HCT116 (cell line): Measurements from ENCODE around the gene HPRT1.
A peak's percentile ranks its signal among the peaks of the same experiment; 100 is the strongest.

Source experiments
- CEBPB ChIP-seq: IDR thresholded peaks from 2 replicates; pipeline ENCODE4 v1.6.1; 2012; ENCODE audit warnings: low read depth
- REST ChIP-seq: IDR thresholded peaks from 2 replicates; pipeline ENCODE4 v1.6.1; 2012; ENCODE audit warnings: low read depth
- SP1 ChIP-seq: IDR thresholded peaks from 2 replicates; pipeline ENCODE4 v1.6.1; 2012; ENCODE audit warnings: low read depth
- TF ChIP-seq, protein P1 (sequence below), 3 experiments: fragments of 200-600 bp in 1 of 3; sonication (generic) in 1 of 3; IDR thresholded peaks in 2 of 3; conservative IDR thresholded peaks in 1 of 3; 2 replicates each; pipeline ENCODE4 v1.5.1; 2012 to 2017; ENCODE audit warnings: low read depth in 2 of 3, low read length in 2 of 3, antibody characterized with exemption in 1 of 3, borderline replicate concordance in 1 of 3, control low read depth in 1 of 3, mild to moderate bottlenecking in 1 of 3, mixed read lengths in 1 of 3, mixed run types in 1 of 3, moderate library complexity in 1 of 3; ENCODE audit not compliant: insufficient read depth in 1 of 3
- TF ChIP-seq, protein P2 (sequence below): IDR thresholded peaks from 2 replicates; pipeline ENCODE4 v1.6.1; 2012

GRCh38 chrX:134460005-134460861, at the start of gene HPRT1:
- TF ChIP-seq REST (no peak), CEBPB (no peak), SP1 (0 out of 2 replicates have a peak, but pooled peaks have one; percentile 20)
- TF ChIP-seq, protein P1, sequence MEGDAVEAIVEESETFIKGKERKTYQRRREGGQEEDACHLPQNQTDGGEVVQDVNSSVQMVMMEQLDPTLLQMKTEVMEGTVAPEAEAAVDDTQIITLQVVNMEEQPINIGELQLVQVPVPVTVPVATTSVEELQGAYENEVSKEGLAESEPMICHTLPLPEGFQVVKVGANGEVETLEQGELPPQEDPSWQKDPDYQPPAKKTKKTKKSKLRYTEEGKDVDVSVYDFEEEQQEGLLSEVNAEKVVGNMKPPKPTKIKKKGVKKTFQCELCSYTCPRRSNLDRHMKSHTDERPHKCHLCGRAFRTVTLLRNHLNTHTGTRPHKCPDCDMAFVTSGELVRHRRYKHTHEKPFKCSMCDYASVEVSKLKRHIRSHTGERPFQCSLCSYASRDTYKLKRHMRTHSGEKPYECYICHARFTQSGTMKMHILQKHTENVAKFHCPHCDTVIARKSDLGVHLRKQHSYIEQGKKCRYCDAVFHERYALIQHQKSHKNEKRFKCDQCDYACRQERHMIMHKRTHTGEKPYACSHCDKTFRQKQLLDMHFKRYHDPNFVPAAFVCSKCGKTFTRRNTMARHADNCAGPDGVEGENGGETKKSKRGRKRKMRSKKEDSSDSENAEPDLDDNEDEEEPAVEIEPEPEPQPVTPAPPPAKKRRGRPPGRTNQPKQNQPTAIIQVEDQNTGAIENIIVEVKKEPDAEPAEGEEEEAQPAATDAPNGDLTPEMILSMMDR (IDR thresholded peaks at IDR 0.05 in 2 of 3, conservative IDR thresholded peaks at IDR 0.05 in 1 of 3; ENCODE audit: borderline replicate concordance in 1 of 3, insufficient read depth in 1 of 3, low read depth in 2 of 3, low read length in 2 of 3), result no peak
- TF ChIP-seq, protein P2, sequence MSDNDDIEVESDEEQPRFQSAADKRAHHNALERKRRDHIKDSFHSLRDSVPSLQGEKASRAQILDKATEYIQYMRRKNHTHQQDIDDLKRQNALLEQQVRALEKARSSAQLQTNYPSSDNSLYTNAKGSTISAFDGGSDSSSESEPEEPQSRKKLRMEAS, result no peak; the same call in 1 of the 2 replicates
